Activated T-helper 17 cell treated with anti-CD3 and anti-CD28 coated beads, Interleukin-2, amount 50 U/mL, for 72 hours (primary cell): ENCODE results near the gene TBC1D30. TPM values are rescaled to one million over a fixed set of nuclear protein-coding genes. Genes with fewer than 3 reads are reported as not detected.
"Not testable (repeated sequence)": the region's sequence is repeated elsewhere in the genome, so short reads cannot be mapped to it uniquely, and the experiment has no call there.

Experiments used
- ATAC-seq: fragments of 150-1000 bp; cut with Tn5 transposase; replicated peaks from 2 replicates; pipeline ENCODE4 v1.10.0; 2021; ENCODE audit warnings: mild to moderate bottlenecking, moderate library complexity
- H3K27ac Mint-ChIP-seq: one replicate; pipeline ENCODE4 v1.8.0; 2022; ENCODE audit warnings: mixed read lengths
- H3K27me3 Mint-ChIP-seq: one replicate; pipeline ENCODE4 v1.8.0; 2022; ENCODE audit warnings: mixed read lengths
- H3K36me3 Mint-ChIP-seq: one replicate; pipeline ENCODE4 v1.8.0; 2022; ENCODE audit warnings: low read depth, mild to moderate bottlenecking, mixed read lengths
- H3K4me1 Mint-ChIP-seq: one replicate; pipeline ENCODE4 v1.8.0; 2022; ENCODE audit warnings: mixed read lengths
- H3K4me3 Mint-ChIP-seq: one replicate; pipeline ENCODE4 v1.8.0; 2022; ENCODE audit warnings: mild to moderate bottlenecking, mixed read lengths
- H3K9me3 Mint-ChIP-seq: one replicate; pipeline ENCODE4 v1.8.0; 2022; ENCODE audit warnings: mixed read lengths
- total RNA-seq, 2 donors: library from RNA; stranded (reverse); gene quantifications; one replicate each; pipeline ENCODE4 v1.2.3, GENCODE V29; 2022

TBC1D30 gene
- total RNA-seq, 2 donors from 2014 or later = 0.34 to 0.58 TPM

DNA sequence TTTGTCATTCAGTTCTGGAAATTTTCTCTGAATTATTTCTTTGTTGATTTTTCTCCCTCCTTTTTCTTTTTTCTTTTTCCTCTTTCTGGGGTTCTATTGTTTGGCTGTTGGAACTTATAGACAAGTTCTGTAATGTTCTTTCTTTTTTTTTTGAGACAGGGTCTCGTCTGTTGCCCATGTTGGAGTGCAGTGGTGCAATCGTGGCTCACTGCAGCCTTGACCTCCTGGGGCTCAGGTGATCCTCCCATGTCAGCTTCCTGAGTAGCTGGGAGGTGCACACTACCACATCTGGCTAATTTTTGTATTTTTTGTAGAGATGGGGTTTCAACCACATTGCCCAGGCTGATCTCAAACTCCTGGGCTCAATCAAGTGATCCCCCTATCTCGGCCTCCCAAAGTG is 30.1 kb upstream of the TBC1D30 start:
- ATAC-seq = no peak
- Mint-ChIP-seq H3K4me1 (no peaks in the 10 kb centered on the region), H3K27ac (peak overlapping the region; percentile 13), H3K9me3 (no peaks in the 10 kb centered on the region), H3K4me3 (no peak overlapping the region), H3K36me3 (no peaks in the 10 kb centered on the region), H3K27me3 (peaks cover 8% of the 10 kb centered on the region)

DNA sequence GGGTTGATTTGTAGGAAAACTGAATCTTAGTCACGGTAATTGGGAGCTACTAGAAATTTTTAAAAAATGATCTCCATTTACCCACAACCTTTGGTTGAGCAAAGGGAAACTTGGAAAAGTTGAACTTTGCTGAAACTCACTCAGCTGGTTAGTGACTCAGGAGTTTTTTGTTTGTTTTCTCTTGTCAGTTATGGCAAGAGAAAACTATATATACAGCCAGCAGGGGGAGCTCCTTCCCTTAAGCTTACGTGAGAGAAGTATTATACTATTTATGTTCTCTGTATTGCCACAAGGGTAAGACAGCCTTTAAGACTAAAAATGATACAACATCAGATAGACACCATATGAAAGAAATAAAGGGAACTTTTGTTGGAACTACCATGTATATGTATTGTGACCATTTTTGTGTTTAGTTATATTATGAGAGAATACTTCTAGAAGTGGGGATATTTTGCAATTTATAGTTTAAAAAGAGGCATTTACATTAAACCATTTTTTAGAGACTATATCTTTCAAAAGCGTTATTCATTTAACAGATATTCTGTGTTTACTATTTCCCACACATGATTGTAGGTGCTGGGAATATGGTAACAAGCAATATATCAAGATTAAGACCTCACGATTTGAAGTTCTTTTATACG is 28.1 kb upstream of the TBC1D30 start:
- no peak overlapping the region for H3K27ac Mint-ChIP-seq
- H3K36me3 Mint-ChIP-seq = no peaks in the 10 kb centered on the region
- H3K4me1 Mint-ChIP-seq = no peaks in the 10 kb centered on the region
- ATAC-seq = peak; percentile 91
- no peaks in the 10 kb centered on the region for H3K9me3 Mint-ChIP-seq
- peaks cover 23% of the 10 kb centered on the region for H3K27me3 Mint-ChIP-seq
- no peak overlapping the region for H3K4me3 Mint-ChIP-seq

DNA sequence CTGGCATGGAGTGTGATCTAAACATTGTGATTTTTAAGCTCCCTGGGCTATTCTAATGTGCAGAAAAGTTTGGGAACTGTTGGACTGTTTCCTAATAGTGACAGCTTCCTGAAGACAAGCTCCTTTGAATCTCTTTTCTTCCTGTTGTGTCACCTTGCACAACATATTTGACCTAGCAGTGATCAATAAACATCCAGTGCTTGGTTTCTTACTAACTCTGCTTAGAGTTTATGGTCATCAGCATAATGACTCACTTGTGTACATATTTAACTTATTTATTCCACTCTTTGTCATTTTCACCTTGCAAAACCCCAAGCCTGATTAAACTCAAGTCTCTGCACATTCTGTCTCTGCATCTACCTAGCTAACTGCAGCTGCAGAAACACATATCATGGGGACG is 27.3 kb upstream of the TBC1D30 start:
- Mint-ChIP-seq H3K36me3 (no peaks in the 10 kb centered on the region), H3K4me1 (no peaks in the 10 kb centered on the region), H3K27ac (no peak overlapping the region), H3K4me3 (no peak overlapping the region), H3K27me3 (peaks cover 25% of the 10 kb centered on the region), H3K9me3 (no peaks in the 10 kb centered on the region)
- no peak for ATAC-seq

DNA sequence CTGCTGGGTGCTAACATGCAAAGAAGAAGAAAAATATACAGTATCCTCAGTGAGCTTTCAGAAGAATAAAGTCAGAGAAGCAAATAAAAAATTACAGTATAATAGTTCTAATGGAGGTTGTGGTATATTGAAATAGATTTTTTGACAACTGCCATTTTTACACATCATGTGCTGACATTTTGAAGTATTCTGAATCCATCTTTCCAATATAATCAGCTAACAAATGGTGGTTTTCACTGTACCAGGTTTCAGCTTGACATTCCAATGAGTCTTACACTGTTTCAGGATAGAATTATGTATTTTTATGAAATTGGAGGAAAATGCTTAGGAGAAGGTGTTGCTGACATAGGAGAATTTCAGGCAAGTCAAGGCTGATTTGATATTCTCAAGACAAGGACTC is 26.3 kb upstream of the TBC1D30 start:
- no peaks in the 10 kb centered on the region for H3K36me3 Mint-ChIP-seq
- H3K4me3 Mint-ChIP-seq = no peak overlapping the region
- H3K27me3 Mint-ChIP-seq = peaks cover 29% of the 10 kb centered on the region
- H3K4me1 Mint-ChIP-seq = no peaks in the 10 kb centered on the region
- no peak for ATAC-seq
- H3K27ac Mint-ChIP-seq = no peak overlapping the region
- H3K9me3 Mint-ChIP-seq = no peaks in the 10 kb centered on the region

DNA sequence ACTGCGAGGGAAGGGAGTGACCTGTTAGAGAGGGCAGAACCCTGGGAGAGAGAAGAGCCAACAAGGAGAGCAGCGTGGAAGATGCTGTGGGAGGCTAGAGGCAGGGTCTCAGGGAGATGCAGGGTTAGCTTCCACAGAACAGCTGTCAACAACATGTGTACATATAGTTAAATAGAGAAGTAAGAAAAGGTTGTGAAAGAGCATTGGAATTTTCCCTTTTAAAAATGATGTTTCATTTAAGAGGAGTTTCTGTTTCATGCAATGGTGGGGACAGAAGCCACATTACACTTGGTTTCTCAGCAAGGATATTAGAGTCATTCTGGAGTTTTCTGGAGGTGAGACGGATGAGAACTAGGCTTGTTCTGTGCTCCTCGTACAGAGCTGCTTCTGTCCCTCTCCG is 23.8 kb upstream of the TBC1D30 start:
- H3K27ac Mint-ChIP-seq = no peak overlapping the region
- H3K4me1 Mint-ChIP-seq = no peaks in the 10 kb centered on the region
- H3K9me3 Mint-ChIP-seq = no peaks in the 10 kb centered on the region
- H3K36me3 Mint-ChIP-seq = no peaks in the 10 kb centered on the region
- H3K4me3 Mint-ChIP-seq = no peak overlapping the region
- ATAC-seq = no peak
- peaks cover 29% of the 10 kb centered on the region for H3K27me3 Mint-ChIP-seq

DNA sequence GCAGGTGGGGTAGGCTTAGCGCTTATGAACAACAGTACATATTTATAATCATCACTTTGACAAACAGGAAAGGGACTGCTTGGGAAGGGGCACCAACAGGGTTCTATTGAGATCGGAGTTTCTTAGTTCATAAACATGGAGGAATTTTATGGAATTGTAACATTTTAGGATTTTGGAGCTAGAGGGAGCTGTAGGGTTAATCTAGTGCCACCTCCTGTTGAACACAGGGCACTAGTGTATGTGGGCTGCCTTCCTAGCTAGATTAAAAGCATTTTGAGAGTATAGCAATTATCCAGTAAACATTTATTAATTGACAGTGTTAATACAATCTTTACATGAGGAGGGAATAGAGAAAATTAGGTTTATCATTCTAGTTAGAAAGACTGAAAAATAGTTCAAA is 23.1 kb upstream of the TBC1D30 start:
- Mint-ChIP-seq H3K27me3 (peaks cover 29% of the 10 kb centered on the region), H3K9me3 (no peaks in the 10 kb centered on the region), H3K4me3 (no peak overlapping the region), H3K4me1 (no peaks in the 10 kb centered on the region), H3K27ac (no peak overlapping the region), H3K36me3 (no peaks in the 10 kb centered on the region)
- no peak for ATAC-seq

DNA sequence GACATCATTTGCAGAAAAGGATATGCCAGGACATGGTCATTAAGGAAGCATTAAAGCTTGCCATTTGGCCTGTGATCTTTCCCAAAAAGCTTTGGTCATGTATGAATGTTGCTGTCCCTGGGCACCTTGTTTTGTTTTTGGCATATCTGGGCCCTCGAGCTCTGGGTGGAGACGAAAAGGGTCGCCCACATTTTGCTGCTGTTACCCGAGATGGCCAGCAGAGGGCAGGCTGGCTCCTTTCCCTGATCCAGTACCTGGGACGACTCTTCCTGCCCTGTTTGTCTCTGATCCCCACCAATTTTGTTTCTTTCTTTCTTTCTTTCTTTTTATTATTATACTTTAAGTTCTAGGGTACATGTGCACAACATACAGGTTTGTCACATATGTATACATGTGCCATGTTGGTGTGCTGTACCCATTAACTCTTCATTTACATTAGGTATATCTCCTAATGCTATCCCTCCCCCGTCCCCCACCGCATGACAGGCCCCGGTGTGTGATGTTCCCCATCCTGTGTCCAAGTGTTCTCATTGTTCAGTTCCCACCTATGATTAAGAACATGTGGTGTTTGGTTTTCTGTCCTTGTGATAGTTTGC is 22.2 kb upstream of the TBC1D30 start:
- peak; percentile 65 for ATAC-seq
- peaks cover 32% of the 10 kb centered on the region for H3K27me3 Mint-ChIP-seq
- not testable (repeated sequence) for H3K4me1 Mint-ChIP-seq, H3K9me3 Mint-ChIP-seq, H3K27ac Mint-ChIP-seq, H3K36me3 Mint-ChIP-seq, H3K4me3 Mint-ChIP-seq

DNA sequence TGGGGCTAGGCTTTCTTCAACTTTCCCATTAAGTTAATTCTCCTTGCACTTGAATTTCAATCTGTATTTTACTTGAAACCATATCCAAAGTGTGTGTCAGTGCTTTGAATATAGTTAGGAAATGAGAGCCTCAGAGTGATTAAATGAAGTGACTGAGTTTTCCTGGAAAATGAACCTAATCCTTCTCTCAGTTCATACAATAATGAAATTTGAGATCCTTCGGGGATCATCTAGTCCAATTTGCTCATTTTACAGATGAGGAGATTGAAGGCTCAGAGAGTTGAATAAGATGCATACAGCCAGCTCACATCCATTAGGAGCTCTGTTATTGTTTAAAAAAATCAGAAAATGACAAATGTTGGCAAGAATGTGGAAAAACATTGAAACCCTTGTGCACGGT is 18.3 kb upstream of the TBC1D30 start:
- Mint-ChIP-seq H3K27me3 (peaks cover 36% of the 10 kb centered on the region), H3K9me3 (no peaks in the 10 kb centered on the region), H3K27ac (no peak overlapping the region), H3K36me3 (no peaks in the 10 kb centered on the region), H3K4me1 (no peaks in the 10 kb centered on the region), H3K4me3 (no peak overlapping the region)
- ATAC-seq = no peak

DNA sequence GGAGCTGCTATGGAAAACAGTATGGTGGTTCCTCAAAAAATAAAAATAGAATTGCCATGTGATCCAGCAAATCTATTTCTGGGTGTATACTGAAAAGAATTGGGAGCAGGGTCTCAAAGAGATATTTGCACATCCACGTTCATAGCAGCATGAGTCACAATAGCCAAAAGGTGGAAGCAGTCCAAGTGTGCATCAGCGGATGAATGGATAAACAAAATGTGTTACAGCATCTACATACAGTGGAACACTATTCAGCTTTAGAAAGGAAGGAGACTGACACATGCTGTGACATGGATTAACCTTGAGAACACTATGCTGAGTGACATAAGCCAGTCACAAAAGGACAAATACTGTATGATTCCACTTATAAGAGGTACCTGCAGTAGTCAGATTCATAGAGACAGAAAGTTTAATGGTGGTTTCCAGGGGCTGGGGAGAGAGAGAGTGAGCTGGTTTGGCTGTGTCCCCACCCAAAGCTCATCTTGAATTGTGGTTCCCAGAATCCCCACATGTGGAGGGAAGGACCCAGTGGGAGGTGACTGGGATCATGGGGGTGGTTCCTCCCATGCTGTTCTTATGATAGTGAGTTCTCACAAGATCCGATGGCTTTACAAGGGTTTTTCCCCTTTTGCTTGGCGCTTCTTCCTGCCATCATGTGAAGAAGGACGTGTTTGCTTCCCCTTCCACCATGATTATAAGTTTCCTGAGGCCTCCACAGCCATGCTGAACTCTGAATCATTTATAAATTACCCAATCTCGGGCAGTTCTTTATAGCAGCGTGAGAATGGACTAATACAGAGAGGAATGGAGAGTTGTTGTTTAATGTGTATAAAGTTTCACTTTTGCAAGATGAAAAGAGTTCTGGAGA is 17.6 kb upstream of the TBC1D30 start:
- Mint-ChIP-seq H3K4me1 (no peaks in the 10 kb centered on the region), H3K36me3 (no peaks in the 10 kb centered on the region), H3K4me3 (no peak overlapping the region), H3K9me3 (no peaks in the 10 kb centered on the region), H3K27ac (no peak overlapping the region), H3K27me3 (peaks cover 37% of the 10 kb centered on the region)
- no peak for ATAC-seq

DNA sequence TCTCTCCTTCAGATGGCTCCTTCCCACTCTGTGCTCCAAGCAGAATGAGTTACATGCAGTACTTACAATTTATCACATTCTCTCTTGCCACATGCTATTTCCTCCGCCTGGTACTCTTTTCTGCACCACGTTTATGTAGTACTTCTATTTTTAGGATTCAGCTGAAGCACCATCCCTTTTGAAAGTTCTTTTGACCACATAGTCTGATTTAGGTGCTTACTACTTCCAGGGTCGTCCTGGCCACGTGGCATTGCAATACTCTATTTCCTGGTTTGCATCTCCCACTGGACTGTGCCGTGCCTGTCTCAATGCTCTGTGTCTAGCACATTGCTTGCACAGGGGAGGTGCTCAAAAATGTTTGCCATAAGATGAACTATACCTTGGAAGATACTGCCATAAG is 16.3 kb upstream of the TBC1D30 start:
- H3K9me3 Mint-ChIP-seq = no peaks in the 10 kb centered on the region
- no peaks in the 10 kb centered on the region for H3K4me1 Mint-ChIP-seq
- ATAC-seq = no peak
- H3K27ac Mint-ChIP-seq = no peak overlapping the region
- no peak overlapping the region for H3K4me3 Mint-ChIP-seq
- H3K36me3 Mint-ChIP-seq = no peaks in the 10 kb centered on the region
- peaks cover 31% of the 10 kb centered on the region for H3K27me3 Mint-ChIP-seq

DNA sequence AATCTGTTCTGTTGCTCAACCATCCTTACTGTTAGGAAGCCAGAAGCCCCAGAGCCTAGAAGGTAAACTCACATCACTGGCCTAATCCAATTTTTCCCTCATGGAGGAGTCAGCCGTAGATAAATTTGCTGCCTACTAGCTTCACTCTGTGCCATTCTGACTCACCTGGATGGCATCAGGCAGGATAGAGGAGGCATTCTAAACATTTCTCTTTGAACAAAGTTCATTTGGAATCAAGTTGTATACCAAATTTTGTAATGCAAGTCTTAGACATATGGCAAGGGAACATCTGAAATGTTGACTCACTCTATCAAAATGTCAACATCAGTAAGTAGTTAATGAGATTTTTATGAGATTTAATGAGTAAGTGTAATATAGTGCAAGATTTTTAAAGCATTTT is 13.6 kb upstream of the TBC1D30 start:
- ATAC-seq = no peak
- Mint-ChIP-seq H3K27ac (no peak overlapping the region), H3K9me3 (no peaks in the 10 kb centered on the region), H3K27me3 (peaks cover 28% of the 10 kb centered on the region), H3K4me3 (no peak overlapping the region), H3K36me3 (no peaks in the 10 kb centered on the region), H3K4me1 (no peaks in the 10 kb centered on the region)

DNA sequence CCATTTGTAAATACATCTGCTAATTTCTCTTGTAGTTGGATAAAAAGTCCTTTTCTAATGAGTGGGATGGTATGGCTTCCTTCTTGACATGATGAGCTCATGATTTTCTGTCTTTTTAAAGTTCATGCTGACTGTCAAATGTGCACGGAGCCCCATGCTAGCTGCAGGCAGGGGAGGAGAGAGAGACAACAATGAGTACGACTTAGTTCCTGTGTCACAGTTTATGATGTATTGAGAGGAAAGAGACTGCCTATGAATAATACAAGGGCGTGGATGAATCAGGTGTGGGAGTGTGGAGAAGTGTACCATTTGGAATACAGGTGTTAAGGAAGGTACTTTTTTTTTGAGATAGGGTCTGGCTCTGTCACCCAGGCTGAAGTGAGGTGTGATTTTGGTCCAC is 10.7 kb upstream of the TBC1D30 start:
- Mint-ChIP-seq H3K27ac (no peak overlapping the region), H3K36me3 (no peaks in the 10 kb centered on the region), H3K9me3 (no peaks in the 10 kb centered on the region), H3K4me3 (no peak overlapping the region), H3K27me3 (peaks cover 23% of the 10 kb centered on the region), H3K4me1 (no peaks in the 10 kb centered on the region)
- no peak for ATAC-seq

DNA sequence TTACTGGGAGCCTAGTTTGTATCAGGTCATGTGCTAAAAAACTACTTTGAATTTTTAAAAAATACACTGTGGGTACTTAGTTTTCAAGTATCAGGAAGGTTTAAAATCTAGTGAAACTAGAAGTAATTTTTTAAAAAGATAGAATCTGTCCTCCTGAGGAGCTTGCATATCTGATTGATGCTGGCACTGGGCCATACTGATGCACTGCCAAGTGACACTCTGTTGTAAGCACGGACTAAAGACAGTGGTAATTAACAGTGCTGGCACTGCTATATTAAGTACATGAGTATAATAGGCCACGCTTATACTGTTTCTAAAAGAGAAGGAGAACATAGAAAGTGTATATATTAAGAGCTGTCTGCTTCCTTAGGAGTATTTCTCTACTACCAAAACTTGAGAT is 10.0 kb upstream of the TBC1D30 start:
- Mint-ChIP-seq H3K36me3 (no peaks in the 10 kb centered on the region), H3K27me3 (peaks cover 20% of the 10 kb centered on the region), H3K4me1 (no peaks in the 10 kb centered on the region), H3K4me3 (no peak overlapping the region), H3K9me3 (no peaks in the 10 kb centered on the region), H3K27ac (no peak overlapping the region)
- no peak for ATAC-seq

DNA sequence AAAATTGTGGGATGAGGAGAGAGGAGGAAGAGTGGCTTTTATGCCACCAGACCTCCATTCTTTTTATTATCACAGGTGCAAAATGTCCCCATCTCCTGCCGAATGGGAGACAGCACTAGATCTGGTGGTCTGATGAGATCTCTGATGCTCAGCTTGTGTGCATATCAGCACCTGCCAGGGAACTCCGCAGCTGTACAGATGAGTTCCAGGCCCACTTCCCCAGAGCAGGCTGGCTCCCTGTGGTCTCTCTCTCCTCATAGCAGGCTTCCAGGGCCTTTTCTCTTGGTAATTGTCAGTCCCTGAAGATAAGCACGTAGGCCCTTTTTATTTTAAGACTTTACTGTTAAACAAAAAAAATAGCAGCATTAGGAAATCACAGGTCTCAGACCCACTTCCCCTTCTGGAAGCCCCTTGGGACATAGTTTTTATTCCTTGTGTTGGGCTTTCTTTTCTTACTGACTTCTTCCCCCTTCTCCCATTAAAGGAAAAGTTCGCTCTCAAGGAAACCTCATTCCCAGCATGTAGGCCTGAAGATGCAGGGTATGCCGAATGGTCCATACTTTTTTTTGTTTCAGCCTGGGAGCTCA is 4.5 kb upstream of the TBC1D30 start:
- no peak for ATAC-seq
- Mint-ChIP-seq H3K4me3 (no peak overlapping the region), H3K4me1 (no peaks in the 10 kb centered on the region), H3K27ac (no peak overlapping the region), H3K27me3 (peaks cover 5% of the 10 kb centered on the region), H3K9me3 (no peaks in the 10 kb centered on the region), H3K36me3 (no peaks in the 10 kb centered on the region)

DNA sequence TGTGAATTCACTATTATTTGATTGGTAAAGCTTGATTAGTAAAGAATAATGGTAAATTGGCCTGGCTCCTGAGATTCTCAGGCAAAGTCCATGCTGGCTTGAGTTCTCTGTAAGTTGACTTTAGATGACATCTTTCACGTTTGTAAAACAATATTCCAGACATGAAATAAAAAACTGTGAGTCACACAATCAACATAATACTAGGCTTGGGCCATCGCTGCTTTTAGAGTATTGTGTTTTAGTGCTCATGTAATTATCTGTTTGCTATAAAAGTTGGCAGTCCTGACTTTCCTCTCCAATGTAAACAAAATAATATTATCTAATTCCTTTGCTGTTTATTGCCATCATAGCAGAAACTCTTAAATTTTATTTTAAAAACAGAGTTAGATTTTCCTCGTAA is 3.9 kb upstream of the TBC1D30 start:
- no peak overlapping the region for H3K27ac Mint-ChIP-seq
- H3K4me1 Mint-ChIP-seq = no peaks in the 10 kb centered on the region
- H3K27me3 Mint-ChIP-seq = peaks cover 9% of the 10 kb centered on the region
- ATAC-seq = no peak
- H3K36me3 Mint-ChIP-seq = no peaks in the 10 kb centered on the region
- H3K4me3 Mint-ChIP-seq = no peak overlapping the region
- no peaks in the 10 kb centered on the region for H3K9me3 Mint-ChIP-seq
